Neural progenitor cell (in vitro differentiated cells): Measurements from ENCODE around the gene LRIG2.

Source experiments
- CTCF ChIP-seq: fragments of 200-600 bp; sonication (generic); IDR thresholded peaks from 2 replicates; pipeline ENCODE4 v1.5.1; 2017; ENCODE audit warnings: antibody characterized with exemption, mild to moderate bottlenecking
- EZH2 ChIP-seq: fragments of 200-600 bp; sonication (generic); IDR thresholded peaks from 2 replicates; pipeline ENCODE4 v1.6.1; 2017; ENCODE audit warnings: antibody characterized with exemption, mild to moderate bottlenecking, moderate library complexity
- EZH2phosphoT487 ChIP-seq: fragments of 200-600 bp; sonication (generic); IDR thresholded peaks from 2 replicates; pipeline ENCODE4 v1.6.1; 2017; ENCODE audit warnings: antibody characterized with exemption

GRCh38 chr1:113153116-113153803 is 80.3 kb downstream of the LRIG2 start:
- TF ChIP-seq EZH2phosphoT487 (no peak), CTCF (no peak), EZH2 (no peak)
